ENCODE measurements around the gene BMAL1.

DNA sequence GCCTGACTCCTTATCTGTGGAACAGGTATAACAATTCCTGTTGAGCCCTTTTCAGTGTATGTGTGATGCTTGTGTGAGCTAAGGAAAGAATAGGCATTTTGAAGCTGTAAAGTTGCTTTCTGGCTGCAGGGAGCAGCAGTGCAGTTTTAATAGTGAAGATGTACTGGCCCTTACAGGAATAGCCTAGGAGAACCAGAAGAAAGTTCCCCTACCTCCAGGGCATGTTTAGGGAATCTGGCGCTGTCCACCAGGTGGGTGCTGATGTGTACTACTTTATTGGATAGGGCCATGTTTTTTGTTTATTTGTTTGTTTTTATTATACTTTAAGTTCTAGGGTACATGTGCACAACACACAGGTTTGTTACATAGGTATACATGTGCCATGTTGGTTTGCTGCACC is 11.5 kb downstream of the BMAL1 start:
- TF ChIP-seq POLR2A (IDR thresholded peaks at IDR 0.05) (no peak), POLR2AphosphoS5 (IDR thresholded peaks at IDR 0.05) (no peak)
- TF ChIP-seq, protein P1, sequence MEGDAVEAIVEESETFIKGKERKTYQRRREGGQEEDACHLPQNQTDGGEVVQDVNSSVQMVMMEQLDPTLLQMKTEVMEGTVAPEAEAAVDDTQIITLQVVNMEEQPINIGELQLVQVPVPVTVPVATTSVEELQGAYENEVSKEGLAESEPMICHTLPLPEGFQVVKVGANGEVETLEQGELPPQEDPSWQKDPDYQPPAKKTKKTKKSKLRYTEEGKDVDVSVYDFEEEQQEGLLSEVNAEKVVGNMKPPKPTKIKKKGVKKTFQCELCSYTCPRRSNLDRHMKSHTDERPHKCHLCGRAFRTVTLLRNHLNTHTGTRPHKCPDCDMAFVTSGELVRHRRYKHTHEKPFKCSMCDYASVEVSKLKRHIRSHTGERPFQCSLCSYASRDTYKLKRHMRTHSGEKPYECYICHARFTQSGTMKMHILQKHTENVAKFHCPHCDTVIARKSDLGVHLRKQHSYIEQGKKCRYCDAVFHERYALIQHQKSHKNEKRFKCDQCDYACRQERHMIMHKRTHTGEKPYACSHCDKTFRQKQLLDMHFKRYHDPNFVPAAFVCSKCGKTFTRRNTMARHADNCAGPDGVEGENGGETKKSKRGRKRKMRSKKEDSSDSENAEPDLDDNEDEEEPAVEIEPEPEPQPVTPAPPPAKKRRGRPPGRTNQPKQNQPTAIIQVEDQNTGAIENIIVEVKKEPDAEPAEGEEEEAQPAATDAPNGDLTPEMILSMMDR (IDR thresholded peaks at IDR 0.05) = no peak

Measured in sigmoid colon (tissue), 4 donors.